NCI-H82 treated with DMSO at 0.1 percent for 48 hours (cell line): ENCODE results near the gene HIVEP3.

Experiments
- DNase-seq: peaks from one replicate; lab custom pipeline; 2025; ENCODE audit not compliant: unreplicated experiment; lab: John Stamatoyannopoulos, UW

The HIVEP3 gene

GRCh38 chr1:41657679-41658295, 260.9 kb downstream of the HIVEP3 start:
- DNase-seq, result no peak

GRCh38 chr1:41656825-41657500, 261.8 kb downstream of the HIVEP3 start:
- no peak for DNase-seq

GRCh38 chr1:41656068-41656467, 262.7 kb downstream of the HIVEP3 start:
- no peak for DNase-seq

GRCh38 chr1:41655632-41656031, 263.1 kb downstream of the HIVEP3 start:
- no peak for DNase-seq

- DNase-seq, result peak; percentile 77
These were observed 265.1 kb downstream of the HIVEP3 start for GRCh38 chr1:41653574-41653973.

DNA sequence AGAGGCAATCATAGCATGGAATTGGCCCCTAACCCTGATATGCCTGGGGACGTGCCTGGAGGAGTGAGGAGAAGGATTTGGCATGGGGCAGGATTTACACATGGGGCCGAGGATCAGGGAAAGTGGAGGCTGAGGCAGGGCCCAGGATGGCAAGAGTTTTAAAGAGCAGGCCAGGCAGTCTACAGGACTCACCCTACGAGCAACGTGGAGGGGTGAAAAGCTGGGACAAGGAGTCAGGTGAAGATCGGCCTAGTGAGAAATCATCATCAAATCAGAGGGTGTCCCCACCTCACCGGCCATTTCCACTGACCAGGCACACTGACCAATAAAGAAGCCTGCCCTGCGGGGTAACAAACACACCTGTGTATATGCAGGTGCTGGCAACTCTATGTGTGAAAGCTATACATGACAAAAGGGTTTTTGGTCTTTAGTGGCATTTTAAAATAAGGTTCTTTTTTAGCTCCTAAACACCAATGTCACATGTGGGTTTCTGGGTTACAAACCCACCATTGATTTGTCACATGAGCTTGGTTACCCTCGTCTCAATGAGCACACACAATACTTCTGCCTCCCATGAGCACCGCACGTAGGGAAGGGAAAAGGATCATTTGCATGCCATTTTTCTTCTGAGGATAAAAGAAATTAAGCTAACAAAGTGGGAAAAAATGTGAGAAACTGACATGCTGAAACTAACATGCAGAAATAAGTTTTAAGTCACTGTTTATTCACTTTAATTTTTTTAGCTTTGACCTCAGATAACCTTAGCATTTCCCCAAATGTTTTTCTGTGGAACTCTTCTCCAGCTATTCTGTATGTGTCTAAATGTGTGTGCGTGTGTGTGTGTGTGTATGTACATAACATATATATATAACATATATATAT, 266.1 kb downstream of the HIVEP3 start:
- no peak for DNase-seq

DNA sequence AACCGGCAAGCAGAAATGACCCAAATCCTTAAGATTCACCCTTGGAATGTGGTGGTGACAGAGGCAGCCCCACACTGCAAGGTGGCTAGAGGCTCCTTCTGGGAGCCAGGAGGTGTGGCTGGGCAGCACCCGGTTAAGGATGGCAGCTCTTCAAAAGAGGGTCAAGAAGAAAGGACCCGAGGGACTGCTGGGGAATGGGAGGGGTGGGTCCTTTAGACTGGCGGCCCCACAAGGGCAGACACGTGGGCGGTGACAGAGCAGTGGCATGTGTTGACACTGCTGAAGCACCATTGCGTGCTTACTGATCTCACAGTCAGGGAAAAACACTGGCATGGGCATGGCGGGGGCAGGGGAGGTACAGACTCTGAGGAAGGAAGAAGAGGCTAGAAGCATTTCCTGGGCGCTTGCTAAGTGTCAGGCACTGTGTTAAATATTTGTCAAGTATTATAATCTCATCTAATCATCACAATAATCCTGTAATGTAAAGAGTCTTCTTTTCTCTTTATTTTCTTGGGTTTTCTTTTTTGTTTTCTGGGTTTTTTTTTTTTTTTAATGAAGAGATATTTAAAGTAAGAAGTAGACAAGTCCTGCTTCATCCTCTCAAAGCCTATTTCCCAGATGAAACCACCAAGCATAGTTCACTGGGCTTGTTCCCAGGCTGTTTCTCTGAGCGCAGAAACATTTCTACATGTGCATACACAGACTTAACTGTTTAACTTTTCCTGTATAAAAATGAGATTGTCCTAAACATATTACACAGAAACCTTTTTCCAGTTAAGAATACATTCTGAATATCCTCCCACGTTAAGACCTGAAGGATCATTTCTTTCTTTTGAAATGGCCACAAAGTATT, 268.5 kb downstream of the HIVEP3 start:
- no peak for DNase-seq

DNA sequence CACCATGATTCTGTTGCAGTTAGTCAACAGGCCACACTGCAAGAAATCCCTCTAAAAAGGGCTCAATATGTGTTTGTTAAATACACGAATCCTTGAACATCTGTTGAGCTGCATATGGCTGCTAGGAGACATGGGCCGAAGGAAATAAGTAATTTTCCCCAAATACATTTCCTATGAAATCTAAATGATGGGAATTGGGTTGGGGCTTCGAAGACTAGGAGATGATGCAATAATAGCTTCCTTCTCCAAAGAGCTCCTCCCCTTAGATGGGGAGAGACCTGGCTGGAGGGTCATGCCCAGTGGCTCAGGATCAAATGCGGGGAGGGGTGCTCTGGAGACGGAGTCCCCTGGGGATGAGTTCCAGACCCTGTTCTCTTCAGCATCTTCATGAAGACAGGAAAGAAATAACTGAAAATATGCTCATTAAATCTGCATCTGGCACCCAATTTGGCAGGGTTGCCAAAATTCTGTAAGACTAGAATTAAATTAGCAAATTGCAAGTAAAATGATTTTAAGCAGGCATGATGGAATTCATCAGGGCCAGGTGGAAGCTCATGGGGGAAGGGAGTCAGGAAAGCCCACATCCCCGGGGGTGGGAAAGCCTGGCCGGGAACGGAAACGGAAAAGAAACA, 269.2 kb downstream of the HIVEP3 start:
- no peak for DNase-seq

DNA sequence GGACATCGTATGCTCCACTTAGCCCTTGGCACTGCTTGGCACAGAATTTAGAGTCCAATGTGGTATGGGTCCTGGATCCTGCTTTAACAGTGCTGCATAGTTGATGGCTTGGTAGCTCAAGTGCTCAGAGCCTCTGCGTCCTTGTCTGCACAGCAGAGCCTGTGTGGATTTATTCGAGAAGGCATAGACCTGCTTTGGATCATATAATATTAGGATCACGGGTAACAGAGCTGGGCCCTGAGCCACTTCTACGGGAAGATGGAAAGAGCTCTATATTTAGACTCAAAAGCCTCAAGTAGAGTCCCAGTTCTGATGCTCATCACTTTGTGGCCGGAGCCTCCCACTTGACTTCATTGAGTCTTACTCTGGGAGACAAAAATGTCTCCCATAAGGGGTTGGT, 269.9 kb downstream of the HIVEP3 start:
- no peak for DNase-seq

DNA sequence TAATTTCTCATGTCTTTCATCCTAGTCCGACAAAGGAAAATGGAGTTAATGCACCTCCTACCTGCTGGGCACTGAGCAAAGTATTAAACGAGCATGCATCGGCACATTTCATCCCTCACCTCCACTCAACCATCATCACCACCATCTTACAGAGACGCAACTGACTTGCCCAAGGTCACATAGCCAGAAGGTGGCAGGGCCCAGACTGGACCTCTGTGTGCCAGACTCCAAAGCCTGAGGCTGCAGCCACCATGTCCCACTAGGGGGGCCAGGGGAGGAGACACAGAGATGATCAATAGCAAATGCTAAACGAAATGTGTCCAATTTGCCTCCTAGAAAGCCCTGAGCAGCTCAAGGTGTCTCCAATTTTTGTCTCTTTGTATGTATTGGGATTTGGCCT, 270.5 kb downstream of the HIVEP3 start:
- DNase-seq, result no peak

DNA sequence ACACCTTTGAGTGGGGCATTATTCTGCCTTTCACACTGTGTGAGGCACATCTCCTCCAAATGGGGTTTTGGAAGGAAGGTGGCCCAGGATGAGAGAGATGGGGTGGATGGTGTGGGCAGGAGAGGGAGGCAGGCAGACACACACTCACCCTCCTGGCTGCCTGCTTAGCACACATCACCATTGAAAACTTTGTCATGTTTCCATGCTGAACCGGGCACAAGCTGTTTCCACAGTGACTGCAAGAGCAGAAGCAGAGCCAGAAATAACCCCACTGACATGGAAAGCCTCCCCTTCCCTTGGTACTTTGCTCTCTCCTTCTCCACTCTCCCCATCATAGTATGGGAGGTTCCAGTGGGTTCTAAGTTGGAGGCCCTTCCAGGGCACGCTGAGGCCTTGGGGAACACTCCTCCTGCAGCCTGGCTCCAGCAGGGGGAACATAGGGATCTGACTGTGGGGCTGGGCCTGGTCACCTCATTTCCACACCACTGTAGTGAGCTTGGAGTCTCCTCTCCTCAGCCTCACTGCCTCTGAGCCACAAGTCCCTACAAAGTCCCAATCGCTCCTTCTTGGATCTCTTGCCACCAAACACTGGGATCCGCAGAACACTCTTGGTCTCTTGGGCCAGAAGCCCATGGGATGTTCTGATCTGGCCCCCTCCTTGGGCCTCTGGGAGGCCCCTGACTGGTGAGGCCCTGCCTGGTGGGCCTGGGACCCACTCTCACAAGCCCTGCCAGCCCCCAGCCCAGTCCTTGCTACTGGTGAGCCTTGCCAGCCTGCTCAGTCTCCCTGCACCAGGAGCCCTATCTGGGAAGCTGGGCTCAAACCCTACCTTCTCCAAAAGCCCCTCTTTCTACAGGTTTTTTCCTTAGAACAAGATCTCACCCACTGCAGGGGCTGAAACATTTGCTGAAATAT, 271.2 kb downstream of the HIVEP3 start:
- DNase-seq, result no peak

GRCh38 chr1:41646186-41646585, 272.5 kb downstream of the HIVEP3 start:
- no peak for DNase-seq

GRCh38 chr1:41645062-41645461, 273.7 kb downstream of the HIVEP3 start:
- DNase-seq, result no peak

DNA sequence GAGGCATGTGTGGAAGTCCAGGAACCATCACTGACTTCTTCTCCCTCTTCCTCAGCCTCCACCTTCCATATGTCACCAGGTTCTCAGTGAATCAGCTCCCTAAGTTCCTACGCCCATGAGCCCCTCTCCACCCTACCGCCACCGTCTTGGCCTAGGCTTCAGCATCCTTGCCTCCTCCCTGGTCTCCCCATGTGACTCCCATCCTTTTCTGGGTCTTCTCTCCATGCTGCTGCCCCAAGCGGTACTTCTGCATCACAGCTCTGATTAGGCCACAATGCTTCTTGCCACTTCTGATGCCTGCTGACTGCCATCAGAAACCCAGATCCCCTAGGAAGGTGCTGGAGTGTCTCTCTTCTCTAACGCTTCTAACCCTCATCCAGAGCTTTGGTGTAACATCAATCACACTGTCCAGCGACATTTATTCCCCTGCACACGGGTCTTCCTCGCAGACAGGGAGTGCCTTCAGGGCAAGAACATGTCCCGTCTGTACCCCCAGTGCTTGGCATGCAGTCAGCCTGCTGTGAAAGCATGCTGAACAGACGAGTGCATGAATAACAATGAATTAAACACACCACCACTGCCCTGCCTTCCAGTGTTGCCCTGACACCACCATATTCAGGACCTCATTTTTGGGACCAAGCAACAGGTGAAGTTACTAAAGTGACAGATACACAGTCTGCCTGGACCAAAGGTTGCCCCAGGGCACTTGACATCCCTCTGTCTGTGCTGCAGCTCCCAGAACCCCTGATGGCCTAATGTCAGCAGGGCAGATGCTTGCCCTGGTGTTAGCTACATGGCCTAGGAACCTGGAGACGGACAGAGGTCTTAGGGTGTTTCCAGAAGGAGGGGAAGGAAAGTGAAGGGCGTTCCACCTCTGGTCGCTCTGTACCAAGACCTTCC, 275.6 kb downstream of the HIVEP3 start:
- no peak for DNase-seq

DNA sequence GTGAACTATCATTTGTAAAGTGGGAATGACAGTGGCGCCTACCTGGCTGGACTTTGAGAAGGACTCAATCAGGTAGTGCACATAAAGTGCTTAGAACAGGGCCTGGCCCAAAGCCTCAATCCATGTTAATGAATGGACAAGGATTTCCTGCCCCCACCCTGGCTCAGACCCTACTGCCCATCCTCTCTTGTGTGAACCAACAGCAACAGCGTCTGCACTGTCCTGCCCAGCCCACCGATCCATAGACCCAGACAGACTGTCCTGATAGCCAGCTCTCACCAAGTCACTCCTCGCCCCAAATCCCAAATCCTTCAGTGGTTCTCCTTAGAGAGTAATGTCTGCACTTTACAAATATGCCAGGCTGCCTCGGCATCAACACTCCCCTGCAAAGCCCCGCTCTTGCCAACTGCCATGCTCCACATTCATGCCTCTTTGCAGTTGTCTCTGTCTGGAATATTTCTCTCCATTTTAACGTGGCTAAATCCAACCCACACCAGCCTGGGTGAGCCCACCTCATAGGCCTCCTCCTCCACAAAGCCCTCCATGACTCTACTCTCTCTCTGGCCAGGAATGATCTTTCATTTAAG, 276.7 kb downstream of the HIVEP3 start:
- DNase-seq, result no peak

DNA sequence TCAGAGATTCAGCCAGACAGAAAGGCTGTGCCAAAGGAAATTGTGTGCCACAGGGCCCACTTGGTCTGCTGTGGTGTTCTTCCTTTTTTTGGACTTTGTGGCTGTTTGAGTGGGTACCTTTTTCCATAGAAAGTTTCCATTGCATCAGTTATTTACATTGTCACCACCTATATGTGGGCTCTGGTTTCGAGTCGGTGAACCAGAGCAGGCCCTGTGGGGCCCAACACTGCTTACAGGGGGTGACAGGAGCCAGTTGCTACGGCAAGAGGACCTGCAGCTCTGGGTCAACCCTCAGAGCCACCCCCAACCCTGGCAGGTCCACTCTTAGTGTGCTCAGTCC, 277.3 kb downstream of the HIVEP3 start:
- DNase-seq, result no peak

DNA sequence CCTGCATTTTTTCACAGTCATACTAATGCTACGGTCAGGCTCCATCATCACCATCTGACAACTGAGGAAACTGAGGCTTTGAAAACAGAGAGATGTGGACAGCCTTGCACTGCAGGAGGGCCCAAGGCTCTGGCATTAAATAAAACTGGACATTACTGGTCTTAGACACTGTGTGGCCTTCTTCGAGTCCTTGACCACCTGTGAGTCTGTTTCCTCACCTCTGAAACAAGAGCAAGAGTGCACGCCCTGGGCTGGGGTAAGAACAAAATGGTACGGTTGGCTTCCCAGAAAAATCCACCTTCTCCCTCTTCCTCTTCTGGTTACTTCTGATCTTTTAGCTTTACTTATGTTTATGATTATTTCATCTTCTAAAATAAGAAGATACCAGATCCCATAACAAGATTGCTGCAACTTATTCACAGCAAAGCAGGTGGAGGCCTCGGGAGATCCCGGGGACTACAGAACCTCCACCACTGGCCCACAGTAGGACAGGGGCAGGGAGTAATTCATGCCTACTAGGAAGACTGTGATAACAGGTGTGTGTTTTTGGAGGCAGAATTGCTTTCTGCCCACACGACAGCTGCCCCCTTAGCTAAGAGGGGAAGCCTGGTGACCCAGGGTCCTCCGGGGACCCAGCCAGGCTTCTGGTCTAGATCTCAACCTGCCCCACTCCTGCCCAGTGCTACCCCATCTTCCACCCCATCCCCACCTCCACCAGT, 277.8 kb downstream of the HIVEP3 start:
- DNase-seq, result no peak
